ENCODE results near the gene HIRIP3. TPM values are rescaled to one million over a fixed set of nuclear protein-coding genes. Genes with fewer than 3 reads are reported as not detected.

HIRIP3 gene
- total and polyA plus RNA-seq, 2 donors (not counting 3 experiments of a cell fraction or from before 2014, with no cell fraction given), result 6.7 to 8.6 TPM

DNA sequence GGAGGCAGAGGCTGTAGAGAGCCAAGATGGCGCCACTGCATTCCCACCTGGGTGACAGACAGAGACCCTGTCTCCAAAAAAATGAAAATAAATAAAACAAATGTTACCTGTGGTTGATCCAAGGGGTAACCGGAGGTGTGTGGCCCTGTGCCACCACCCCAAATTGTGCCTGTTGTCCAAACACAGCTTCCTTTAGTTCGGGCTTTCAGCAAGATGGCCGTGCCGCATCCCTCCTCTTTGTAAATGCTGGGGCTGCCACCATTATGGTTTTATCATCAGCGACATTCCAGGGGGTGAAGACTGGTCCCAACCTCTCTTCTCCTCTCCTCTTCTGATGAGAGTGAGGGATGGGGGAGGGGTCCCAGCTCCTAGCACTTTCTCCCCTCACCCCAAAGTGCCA is 27.5 kb upstream of the HIRIP3 start, which contains the start of gene C16orf92:
C16orf92 (plus strand) TSS at position 312 of the 400 bp plus-strand sequence. CDS start 143 bp downstream, outside the sequence.
- DNase-seq (ENCODE audit: low read depth, low spot score), result no peak
- TF ChIP-seq GATA2 (IDR thresholded peaks at IDR 0.05; ENCODE audit: insufficient read depth, insufficient read length, low read depth, low read length) (no peak), POLR2AphosphoS5 (IDR thresholded peaks at IDR 0.05; ENCODE audit: insufficient read depth, low read depth, low read length) (no peak), FOS (IDR thresholded peaks at IDR 0.05; ENCODE audit: borderline replicate concordance, insufficient read depth, low read length) (no peak), JUN (IDR thresholded peaks at IDR 0.05; ENCODE audit: borderline replicate concordance, insufficient read depth, insufficient read length, low read depth) (no peak), EZH2 (IDR thresholded peaks at IDR 0.05; ENCODE audit: borderline replicate concordance, low read depth, low read length, severe bottlenecking) (no peak), POLR2A (IDR thresholded peaks at IDR 0.05; ENCODE audit: low read depth, low read length) (no peak), MYC (IDR thresholded peaks at IDR 0.05; ENCODE audit: low read depth, low read length) (no peak)
- TF ChIP-seq, protein P1, sequence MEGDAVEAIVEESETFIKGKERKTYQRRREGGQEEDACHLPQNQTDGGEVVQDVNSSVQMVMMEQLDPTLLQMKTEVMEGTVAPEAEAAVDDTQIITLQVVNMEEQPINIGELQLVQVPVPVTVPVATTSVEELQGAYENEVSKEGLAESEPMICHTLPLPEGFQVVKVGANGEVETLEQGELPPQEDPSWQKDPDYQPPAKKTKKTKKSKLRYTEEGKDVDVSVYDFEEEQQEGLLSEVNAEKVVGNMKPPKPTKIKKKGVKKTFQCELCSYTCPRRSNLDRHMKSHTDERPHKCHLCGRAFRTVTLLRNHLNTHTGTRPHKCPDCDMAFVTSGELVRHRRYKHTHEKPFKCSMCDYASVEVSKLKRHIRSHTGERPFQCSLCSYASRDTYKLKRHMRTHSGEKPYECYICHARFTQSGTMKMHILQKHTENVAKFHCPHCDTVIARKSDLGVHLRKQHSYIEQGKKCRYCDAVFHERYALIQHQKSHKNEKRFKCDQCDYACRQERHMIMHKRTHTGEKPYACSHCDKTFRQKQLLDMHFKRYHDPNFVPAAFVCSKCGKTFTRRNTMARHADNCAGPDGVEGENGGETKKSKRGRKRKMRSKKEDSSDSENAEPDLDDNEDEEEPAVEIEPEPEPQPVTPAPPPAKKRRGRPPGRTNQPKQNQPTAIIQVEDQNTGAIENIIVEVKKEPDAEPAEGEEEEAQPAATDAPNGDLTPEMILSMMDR (IDR thresholded peaks at IDR 0.05; ENCODE audit: extremely low read depth in 1 of 2, insufficient read depth in 1 of 2, low read depth in 1 of 2, low read length in 2 of 2), result no peak
- TF ChIP-seq, protein P2, sequence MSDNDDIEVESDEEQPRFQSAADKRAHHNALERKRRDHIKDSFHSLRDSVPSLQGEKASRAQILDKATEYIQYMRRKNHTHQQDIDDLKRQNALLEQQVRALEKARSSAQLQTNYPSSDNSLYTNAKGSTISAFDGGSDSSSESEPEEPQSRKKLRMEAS (IDR thresholded peaks at IDR 0.05; ENCODE audit: insufficient read depth, insufficient read length), result no peak
- dilution Hi-C loops (cut with MboI; ENCODE audit: extremely low pct_ligation_motif_present, low sequenced_read_pairs), result no loop called here
- CTCF ChIA-PET, result interaction anchor here (1.2 to 2.3 kb wide), 3 partner anchors 9 to 331 kb away, joined by 5 to 16 read pairs (median 5); partner anchors contain the start of gene TLCD3B
- no peaks in the 10 kb centered on the region for H4K20me1 ChIP-seq (replicated peaks; ENCODE audit: control insufficient read depth, extremely low read depth, insufficient read depth, low read length)
- POLR2A ChIA-PET, result no interaction called here
- no peak within 1 kb of the TSS for H3K4me2 ChIP-seq (ENCODE audit: insufficient read depth, low read length)
- no peaks in the 10 kb centered on the region for H3K9me3 ChIP-seq (replicated peaks; ENCODE audit: control insufficient read depth, insufficient read depth, low read length)
- H3K4me3 ChIP-seq (replicated peaks in 1 of 3; ENCODE audit: insufficient read depth in 1 of 3, low read depth in 1 of 3, low read length in 3 of 3), result no peak within 1 kb of the TSS
- no peak for FAIRE-seq
- H2AFZ ChIP-seq (ENCODE audit: low read depth, low read length), result no peak within 1 kb of the TSS
- no peaks in the 10 kb centered on the region for H3K9me1 ChIP-seq (replicated peaks; ENCODE audit: control insufficient read depth, extremely low read depth, insufficient read depth, low read length)
- intact Hi-C loops (cut with micrococcal nuclease), result no loop called here
- H3K27me3 ChIP-seq (ENCODE audit: control insufficient read depth in 2 of 2, insufficient read depth in 2 of 2, low read length in 2 of 2), result no peaks in the 10 kb centered on the region
- H3K27ac ChIP-seq (ENCODE audit: insufficient read depth, low read depth, low read length), result no peak within 1 kb of the TSS
- no peak within 1 kb of the TSS for H3K9ac ChIP-seq (replicated peaks; ENCODE audit: extremely low read depth, insufficient read depth, low read length)
- H3K4me1 ChIP-seq (ENCODE audit: control insufficient read depth, extremely low read depth, insufficient read depth, low read length), result no peaks in the 10 kb centered on the region
- no TSS peak for BruUV-seq (replicated peaks)
- no peaks in the 10 kb centered on the region for H3K79me2 ChIP-seq (ENCODE audit: control insufficient read depth, insufficient read depth, low read length)
- H3K36me3 ChIP-seq (ENCODE audit: control insufficient read depth in 2 of 2, extremely low read depth in 1 of 2, insufficient read depth in 2 of 2, low read length in 2 of 2), result no peaks in the 10 kb centered on the region
